NCI-H146 treated with DMSO at 0.1 percent for 48 hours (cell line): ENCODE measurements around the gene SLC17A9.

Experiments
- DNase-seq: peaks from one replicate; lab custom pipeline; 2025; ENCODE audit not compliant: unreplicated experiment; lab: John Stamatoyannopoulos, UW

SLC17A9 gene

GRCh38 chr20:62952373-62952967, at the start of gene SLC17A9:
SLC17A9 (plus strand) TSS chr20:62952709; CDS start chr20:62952831, 122 bp downstream.
- no peak for DNase-seq

GRCh38 chr20:62902926-62903615, 49.4 kb upstream of the SLC17A9 start:
- no peak for DNase-seq

- DNase-seq: no peak
Measured at GRCh38 chr20:62905536-62906117, 46.9 kb upstream of the SLC17A9 start.

GRCh38 chr20:62906209-62906608, 46.3 kb upstream of the SLC17A9 start:
- DNase-seq: no peak

- DNase-seq: no peak
Measured at GRCh38 chr20:62906647-62907375, 45.7 kb upstream of the SLC17A9 start.

DNA sequence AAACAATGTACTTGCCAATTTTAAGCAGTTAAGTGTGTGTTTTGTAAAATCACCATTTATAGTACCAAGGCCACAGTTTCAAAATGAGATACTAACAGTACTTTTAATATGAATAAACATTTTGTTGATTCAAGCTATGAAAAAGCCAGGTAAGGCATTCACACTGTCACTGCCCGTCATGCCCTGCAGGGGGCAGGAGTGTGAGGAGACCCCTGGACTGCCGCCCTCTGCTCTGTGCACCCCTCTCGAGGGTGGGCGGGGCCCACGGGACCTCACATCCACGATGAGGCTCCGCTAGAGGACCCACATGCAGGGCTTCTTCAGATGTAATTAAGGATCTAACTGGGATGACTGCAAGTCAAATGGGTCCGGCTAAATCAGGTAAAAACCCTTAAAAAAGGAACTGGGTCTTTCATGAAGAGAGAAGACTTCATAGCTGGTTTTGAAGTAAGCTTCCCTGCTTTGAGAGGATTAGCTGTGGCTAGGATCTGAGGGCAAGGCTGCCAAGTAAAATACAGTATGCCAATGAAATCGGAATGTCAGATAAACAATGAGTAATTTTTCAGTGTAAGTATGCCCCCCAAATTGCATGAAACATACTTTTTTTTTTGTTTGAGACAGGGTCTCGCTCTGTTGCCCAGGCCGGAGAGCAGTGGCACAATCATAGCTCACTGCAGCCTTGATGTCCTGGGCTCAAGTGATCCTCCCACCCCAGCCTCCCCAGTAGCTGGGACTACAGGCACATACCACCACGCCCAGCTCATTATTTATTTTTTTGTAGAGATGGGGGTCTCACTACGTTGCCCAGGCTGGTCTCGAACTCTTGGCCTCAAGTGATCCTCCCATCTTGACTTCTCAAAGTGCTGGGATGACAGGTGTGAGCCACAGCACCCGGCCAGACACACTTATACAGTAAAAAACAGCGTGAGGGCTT, 44.9 kb upstream of the SLC17A9 start:
- no peak for DNase-seq

- DNase-seq: peak; percentile 94
Measured at GRCh38 chr20:62908971-62909791, 43.3 kb upstream of the SLC17A9 start.

DNA sequence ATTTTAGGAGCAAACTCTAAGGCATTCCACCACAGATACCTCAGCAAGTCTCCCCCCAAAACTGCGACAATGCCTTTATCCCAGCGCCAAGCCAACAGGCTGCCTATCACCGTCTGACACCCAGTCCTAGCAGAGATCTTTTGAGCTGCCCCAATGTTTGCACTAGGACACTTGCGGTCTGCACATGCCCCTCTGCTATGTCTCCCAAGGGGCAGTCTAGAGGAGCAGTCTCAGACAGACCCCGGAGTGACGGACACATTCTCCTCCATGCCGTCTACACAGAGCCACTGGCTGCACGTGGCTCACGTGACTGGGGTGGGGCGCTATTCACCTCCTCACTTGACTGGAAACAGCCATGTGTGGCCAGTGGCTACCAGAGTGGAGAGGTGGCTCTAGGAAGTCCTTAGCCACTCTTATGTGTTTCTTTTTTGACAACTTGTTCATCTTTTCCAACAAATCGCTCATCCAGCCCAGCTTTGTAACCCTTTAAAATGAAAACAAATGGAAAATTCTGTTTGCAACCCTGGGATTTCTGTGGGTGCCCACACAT, 42.2 kb upstream of the SLC17A9 start:
- no peak for DNase-seq

- DNase-seq: no peak
Measured at GRCh38 chr20:62910777-62911497, 41.6 kb upstream of the SLC17A9 start.

GRCh38 chr20:62911701-62912280, 40.7 kb upstream of the SLC17A9 start:
- no peak for DNase-seq

- no peak for DNase-seq
Measured at GRCh38 chr20:62913043-62913630, 39.4 kb upstream of the SLC17A9 start.

DNA sequence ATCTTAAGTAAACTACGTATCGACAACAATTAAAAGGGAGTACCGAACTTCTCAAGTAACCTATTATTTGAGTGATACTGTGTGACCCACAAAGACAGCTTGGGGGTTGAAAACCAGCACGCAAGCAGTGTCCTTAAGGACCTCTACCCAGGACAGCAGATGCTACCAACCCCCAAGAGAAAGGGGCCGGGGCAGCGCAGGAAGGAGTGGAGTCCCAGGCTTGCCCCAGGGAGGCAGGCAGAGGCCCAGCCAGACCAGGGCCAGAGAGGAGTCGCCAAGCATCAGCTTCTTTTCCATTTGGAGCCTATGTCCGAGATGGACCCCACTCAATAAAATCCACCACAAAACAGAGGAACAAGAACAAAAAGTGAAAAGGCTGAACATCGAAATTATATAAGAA, 38.1 kb upstream of the SLC17A9 start:
- DNase-seq: no peak

- no peak for DNase-seq
Measured at GRCh38 chr20:62914970-62915457, 37.5 kb upstream of the SLC17A9 start.

- DNase-seq: no peak
Measured at GRCh38 chr20:62916703-62917476, 35.6 kb upstream of the SLC17A9 start.

- no peak for DNase-seq
Measured at GRCh38 chr20:62917720-62918119, 34.8 kb upstream of the SLC17A9 start.

- no peak for DNase-seq
Measured at GRCh38 chr20:62918147-62918546, 34.4 kb upstream of the SLC17A9 start.

DNA sequence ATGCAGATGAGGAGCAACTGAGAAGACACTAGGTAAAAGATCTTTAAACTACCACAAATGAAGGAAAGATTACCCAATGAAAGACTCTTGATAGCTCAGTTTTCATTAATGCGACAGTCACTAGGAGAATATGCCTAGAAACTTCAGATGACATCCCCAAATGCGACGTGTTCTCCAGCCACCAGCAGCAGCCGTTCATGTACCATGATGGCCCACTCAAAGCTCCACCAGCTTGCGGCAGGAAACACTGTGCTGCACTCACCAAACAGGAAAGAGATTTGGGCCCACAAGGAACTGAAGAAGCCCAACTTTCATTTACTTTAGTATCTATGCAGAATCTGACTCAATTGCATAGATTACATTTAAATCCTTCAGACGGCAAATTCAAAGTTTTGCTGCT, 33.7 kb upstream of the SLC17A9 start:
- DNase-seq: no peak
